ENCODE results near the gene PIP5K1B. TPM values are rescaled to one million over a fixed set of nuclear protein-coding genes. Genes with fewer than 3 reads are reported as not detected.
"Not testable (repeated sequence)": the region's sequence is repeated elsewhere in the genome, so short reads cannot be mapped to it uniquely, and the experiment has no call there.

PIP5K1B gene
- polyA plus RNA-seq, 10 donors, result 1.1 to 2.2 (median 1.5) TPM

DNA sequence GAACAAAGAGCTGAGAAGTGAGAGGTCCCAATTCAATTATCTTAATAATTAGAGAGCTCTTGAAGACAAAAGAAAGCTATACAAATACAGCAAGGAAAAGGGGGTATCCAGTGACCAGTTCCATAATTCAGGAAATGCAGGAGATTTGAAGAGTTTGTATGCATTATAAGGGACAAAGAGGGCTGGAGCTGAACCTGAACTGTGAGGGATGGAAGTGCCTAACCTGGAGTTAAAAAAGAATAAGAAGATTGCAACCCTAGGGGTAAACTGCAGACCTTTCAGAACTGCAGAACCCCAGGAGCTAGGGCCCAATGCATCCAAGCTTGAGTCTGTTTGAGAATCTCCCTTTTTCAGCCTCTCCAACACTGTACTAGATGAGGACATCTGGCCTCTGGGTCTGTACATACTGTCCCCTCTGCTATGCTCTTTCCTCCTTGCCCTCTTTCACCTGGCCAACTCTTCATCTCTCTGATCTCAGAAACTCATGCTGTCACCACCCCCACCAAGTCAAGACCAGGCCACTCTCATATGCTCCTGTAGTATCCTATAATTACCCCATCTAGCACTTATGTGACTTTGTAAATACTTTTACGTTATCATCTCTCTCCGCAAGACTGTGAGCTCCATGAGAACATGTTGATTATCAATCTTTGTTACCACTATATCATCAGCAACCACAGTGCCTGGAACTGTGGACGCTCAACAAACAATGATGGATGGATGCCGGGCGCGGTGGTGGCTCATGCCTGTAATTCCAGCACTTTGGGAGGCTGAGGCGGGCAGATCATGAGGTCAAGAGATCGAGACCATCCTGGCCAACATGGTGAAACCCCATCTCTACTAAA lies 315.5 kb downstream of the PIP5K1B start:
- no peak for DNase-seq

DNA sequence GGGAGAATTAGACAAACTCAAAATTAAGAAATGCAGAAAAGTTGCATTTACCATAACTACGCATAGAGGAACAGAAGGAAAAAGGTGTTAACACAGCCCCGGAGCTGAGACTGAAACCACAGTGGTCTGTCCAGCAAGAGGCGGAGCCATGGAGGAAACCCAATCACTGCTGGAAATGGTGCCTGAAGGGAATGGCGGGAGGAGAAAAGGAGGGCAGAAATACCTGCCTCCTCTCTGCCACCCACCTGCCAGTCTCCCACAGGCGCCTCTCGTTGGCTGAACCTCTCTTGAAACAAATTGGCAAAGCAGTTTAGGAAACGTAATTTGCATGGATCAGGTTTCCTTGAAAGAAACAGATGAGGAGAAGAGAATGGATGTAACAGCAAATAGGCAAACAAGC lies 318.6 kb downstream of the PIP5K1B start:
- no peak for DNase-seq

DNA sequence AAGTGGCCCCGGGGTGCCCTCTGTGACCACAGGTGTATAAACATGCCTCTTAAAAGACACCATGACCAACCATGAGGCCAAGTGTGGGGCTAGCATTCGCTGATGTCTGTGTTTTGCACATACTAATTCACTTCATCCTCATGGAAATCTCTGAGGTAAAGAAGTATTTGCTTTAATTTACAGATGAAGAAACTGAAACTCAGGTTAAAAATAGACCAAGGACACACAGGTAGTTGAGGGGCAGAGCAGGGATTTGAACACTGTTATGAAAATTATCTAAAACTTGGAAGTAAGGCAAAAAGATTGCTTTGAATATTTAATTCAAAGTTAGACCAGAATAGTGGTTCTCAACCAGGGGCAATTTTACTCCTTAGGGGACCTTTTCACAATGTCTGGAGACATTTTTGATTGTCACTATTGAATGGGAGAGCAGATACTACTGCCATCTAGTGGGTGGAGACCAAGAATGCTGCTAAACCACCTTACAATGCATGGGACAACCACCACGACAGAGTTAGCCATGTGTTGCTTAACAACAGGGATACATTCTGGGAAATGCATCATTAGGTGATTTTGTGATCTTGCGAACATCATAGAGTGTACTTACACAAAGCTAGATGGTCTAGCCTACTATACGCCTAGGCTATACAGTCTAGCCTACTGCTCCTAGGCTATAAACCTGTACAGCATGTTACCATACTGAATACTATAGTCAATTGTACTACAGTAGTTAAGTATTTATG lies 322.5 kb downstream of the PIP5K1B start:
- DNase-seq, result peak; percentile 19 to 55 (median 42)

DNA sequence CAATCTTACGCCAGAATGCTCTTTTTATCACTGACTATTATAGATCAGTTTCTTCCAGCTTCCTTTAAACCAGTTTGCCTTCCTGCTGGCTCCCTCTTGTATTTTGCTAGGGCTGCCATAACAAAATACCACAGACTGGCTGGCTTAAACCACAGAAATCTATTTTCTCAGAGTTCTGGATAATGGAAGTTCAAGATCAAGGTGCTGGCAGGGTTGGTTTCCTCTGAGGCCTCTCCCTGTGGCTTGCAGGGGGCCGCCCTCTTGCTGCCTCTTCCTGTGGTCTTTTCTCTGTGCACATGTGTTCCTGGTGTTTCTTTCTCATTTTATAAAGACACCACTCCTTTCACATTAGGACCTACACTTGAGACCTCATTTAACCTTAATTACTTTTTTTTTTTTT lies 323.7 kb downstream of the PIP5K1B start:
- DNase-seq, result no peak

DNA sequence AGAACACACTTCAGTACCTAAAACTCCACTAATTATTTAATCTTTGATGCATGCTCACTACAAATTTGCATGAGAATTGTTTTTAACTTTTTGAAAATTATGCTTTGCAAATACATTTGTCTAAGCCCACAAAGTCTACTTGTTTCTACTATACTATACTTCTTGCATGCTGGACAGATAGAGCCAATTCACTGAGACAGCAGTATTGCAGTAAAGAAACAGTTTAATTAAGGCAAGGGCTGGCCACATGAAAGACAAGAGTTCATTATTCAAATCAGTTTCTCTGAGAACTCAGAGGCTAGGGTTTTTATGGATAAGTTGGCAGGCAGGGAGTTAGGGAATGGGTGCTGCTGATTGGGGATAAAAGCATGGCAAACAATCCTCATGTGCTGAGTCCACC lies 324.5 kb downstream of the PIP5K1B start:
- DNase-seq, result no peak

DNA sequence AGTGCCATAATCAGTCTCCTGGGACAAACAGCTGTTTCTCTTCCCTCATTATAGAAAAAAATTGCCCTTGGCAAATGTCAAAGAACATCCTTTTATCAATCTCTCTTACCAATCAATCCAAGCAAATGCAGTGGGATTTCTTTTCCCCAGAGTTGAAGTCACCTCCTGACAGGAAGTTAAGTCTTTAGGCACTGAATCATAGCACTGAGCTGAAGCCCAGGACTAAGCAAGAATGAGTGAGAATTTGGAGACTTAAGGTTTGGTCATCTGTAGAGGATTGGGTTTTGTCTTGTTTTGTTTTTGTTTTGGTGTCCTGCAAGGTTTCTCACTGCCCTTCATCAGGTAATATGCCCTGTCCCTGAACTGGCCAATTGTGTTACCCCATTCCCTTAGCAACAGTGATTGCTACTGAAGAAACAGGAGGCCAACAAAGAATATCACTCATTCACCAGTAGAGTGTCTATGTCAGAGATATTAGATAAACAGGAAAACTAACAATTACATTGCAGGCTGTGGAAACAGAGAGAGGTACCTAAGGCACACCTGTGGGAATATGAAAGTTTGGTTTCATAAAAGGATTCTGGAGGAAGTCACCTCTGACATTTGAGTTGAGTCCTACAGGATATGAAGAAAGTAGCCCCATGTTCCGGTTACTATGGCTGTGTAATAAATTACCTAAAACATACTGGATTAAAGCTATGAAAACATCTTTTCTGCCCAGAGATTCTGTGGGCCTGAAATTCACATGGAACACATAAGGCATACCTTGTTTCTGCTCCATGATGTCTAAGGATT lies 326.0 kb downstream of the PIP5K1B start:
- no peak for DNase-seq

DNA sequence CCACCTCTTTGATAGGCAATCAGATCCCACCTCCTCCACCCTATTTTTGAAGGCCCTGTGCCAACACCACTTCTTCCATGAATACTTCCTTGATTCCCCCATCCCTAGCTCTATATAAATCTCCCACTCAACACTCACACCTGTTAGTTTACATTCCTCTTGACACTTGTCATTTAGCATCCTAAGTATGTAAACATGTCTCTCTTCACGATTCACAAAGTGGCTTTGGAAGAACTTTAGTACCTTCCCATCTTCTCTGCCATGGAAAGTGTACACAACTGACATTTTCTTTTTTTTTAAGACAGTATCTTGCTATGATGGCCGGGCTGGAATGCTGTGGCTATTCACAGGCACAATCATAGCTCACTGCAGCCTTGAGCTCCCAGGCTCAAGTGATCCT lies 329.0 kb downstream of the PIP5K1B start:
- DNase-seq, result no peak

DNA sequence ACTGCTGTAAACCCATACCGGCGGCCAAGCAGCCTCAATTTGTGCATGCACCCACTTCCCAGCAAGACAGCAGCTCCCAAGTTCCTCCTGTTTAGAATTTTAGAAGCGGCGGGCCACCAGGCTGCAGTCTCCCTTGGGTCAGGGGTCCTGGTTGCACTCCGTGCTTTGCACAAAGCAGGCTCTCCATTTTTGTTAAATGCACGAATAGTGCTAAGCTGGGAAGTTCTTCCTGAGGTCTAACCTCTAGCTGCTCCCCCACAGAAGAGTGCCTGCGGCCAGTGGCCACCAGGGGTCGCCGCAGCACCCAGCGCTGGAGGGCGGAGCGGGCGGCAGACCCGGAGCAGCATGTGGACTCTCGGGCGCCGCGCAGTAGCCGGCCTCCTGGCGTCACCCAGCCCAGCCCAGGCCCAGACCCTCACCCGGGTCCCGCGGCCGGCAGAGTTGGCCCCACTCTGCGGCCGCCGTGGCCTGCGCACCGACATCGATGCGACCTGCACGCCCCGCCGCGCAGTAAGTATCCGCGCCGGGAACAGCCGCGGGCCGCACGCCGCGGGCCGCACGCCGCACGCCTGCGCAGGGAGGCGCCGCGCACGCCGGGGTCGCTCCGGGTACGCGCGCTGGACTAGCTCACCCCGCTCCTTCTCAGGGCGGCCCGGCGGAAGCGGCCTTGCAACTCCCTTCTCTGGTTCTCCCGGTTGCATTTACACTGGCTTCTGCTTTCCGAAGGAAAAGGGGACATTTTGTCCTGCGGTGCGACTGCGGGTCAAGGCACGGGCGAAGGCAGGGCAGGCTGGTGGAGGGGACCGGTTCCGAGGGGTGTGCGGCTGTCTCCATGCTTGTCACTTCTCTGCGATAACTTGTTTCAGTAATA lies 330.6 kb downstream of the PIP5K1B start, which contains the start of gene FXN:
FXN (plus strand) TSS at position 315 of the 871 bp plus-strand sequence; CDS start at position 346, 31 bp downstream.
- DNase-seq, result peak; percentile 79 to 96 (median 91)

DNA sequence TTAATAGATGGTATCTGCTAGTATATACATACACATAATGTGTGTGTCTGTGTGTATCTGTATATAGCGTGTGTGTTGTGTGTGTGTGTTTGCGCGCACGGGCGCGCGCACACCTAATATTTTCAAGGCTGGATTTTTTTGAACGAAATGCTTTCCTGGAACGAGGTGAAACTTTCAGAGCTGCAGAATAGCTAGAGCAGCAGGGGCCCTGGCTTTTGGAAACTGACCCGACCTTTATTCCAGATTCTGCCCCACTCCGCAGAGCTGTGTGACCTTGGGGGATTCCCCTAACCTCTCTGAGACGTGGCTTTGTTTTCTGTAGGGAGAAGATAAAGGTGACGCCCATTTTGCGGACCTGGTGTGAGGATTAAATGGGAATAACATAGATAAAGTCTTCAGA lies 331.3 kb downstream of the PIP5K1B start:
- no peak for DNase-seq

DNA sequence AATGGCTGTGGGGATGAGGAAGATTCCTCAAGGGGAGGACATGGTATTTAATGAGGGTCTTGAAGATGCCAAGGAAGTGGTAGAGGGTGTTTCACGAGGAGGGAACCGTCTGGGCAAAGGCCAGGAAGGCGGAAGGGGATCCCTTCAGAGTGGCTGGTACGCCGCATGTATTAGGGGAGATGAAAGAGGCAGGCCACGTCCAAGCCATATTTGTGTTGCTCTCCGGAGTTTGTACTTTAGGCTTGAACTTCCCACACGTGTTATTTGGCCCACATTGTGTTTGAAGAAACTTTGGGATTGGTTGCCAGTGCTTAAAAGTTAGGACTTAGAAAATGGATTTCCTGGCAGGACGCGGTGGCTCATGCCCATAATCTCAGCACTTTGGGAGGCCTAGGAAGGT lies 331.8 kb downstream of the PIP5K1B start:
- no peak for DNase-seq

DNA sequence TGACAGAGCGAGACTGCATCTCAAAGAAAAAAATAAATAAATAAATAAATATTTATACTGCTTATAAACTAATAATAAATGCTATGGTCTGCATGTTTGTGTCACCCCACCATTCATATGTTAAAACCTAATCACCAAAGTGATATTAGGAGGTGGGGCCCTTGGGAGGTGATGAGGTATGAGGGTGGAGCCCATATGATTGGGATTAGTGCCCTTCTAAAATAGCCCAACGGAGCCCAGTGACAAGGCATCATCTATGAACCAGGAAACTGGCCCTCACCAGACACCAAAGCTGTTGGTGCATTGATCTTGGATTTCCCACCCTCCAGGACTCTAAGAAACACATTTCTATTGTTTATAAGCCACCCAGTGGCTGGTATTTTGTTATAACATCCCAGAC lies 335.6 kb downstream of the PIP5K1B start:
- DNase-seq, result no peak

DNA sequence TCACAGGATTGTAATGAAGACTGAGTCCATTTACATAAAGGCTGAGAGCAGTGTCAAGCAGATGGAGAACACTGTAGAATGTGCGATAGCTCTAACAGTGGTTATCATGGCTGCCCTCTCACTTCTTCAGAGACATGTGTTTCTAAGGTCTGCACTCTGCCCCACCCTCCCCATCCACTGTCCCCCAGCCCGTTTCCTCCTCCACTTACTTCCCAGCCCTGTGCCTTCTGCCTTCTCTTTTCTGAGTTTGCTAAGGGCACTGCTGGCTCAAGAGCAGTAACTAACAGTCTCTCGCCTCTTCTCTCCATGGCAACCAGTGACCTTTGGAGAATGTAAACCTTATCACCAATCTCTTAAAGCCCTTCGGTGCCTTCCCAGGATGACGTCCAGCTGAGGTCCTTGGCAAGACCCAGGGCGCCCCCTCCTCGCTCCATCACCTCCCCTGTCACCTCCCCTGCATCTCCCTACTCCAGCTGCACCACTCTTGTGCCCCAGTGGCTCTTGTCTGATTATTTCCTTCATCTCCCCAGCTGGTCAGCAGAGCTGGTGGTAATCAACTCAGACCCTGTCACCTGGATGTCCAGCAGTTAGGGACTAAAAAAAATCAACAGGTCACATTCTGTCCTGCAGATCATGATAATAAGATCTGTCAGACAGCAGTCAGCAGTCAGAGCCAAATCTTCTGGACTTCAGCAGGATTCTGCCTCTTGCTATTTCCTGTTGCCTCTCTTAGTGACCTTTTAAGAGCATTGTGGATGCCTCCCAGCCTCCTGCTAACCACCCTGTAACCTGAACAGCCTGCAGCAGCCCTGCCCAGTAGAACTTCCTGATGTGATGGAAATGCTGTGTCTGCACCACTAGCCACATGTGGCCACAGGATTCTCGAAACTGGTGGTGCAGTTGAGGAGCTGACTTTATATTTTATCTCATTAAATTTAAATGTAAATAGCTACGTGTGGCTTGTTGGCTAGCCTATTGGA lies 339.5 kb downstream of the PIP5K1B start:
- no peak for DNase-seq

DNA sequence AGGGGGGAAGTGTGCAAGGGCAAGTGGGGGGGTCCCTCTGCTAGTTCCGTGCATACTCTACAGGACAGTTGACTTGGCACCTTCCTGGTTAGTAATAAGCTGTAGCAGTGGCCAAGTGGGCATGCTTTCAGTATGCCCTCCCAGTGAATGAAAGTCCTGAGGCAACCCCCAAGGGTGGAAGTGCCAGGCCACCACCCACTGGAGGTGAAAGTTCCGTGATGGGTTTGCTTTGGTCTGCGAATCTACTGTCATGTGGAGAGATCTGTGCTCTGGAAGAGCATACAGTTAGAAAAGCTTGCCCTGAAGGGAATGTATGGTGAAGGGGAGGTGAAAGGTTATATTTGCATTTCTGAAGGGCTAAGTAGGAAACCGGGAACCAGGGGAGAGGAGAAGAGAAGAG lies 340.8 kb downstream of the PIP5K1B start:
- no peak for DNase-seq

DNA sequence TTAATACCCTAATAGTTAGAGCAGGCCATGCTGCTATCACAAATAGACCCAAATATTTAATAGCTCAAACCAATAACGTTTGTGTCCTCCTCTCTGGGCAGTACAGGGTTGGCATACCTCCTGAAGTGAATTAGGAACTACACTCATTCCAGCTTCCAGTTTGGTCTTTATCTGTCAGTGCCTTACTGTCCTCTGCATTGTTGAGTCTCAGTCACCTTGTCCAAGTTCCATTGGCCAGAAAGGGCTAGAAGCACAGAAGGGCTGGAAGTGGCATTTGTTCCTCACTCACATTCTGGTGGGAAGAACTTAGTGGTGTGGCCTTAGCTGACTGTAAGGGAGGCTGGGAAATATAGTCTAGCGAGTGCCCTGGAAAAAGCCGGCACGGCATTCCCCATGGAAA lies 341.7 kb downstream of the PIP5K1B start:
- no peak for DNase-seq

DNA sequence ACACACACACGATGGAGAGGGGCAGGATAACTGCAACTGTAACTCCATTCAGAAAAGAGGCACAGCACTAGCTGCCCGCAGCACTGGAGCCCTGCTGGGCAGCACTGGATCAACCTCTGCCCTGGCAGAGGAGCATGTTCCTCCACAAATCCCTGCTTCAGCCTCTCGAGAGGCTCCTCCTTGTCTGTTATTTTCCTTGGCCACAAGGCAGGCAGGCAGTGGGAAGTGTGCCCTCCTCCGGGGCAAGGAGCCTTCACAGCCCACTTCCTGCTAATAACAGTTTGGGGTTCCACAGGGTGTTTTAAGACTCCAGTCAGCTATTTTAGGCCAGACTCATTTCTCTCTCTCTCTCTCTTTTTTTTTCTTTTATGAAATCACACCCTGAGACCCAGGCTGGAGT lies 342.3 kb downstream of the PIP5K1B start:
- DNase-seq, result no peak

DNA sequence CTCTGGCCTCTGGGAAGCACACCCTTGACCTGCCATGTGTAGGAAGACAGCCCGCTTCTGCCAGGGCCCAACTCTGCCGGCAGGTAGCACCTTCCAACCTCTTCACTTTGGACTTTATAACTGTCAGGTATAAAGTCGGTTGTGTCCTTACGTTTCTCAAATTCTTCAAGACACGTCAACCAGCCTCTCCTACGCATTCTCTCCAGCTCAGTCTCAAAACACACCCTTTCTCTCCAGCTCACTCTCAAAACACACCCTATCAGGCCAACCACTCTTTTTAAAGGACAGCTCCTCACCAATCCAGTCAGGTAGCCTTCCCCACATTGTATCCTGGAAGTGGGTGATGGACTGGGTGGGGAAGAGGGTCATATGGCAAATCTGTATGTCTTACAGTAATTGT lies 344.1 kb downstream of the PIP5K1B start:
- DNase-seq, result no peak

DNA sequence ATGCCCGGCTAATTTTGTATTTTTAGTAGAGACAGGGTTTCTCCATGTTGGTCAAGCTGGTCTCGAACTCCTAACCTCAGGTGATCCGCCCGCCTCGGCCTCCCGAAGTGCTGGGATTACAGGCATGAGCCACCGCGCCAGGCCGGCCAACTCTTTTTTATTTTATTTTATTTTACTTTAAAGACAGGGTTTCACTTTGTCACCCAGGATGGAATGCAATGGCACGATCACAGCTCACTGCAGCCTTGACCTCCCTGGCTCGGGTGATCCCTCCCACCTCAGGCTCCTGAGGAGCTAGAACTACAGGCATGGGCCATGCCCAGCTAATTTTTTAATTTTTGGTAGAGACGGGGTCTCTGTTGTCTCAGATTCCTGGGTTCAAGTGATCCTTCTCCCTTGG lies 345.9 kb downstream of the PIP5K1B start:
- not testable (repeated sequence) for DNase-seq

DNA sequence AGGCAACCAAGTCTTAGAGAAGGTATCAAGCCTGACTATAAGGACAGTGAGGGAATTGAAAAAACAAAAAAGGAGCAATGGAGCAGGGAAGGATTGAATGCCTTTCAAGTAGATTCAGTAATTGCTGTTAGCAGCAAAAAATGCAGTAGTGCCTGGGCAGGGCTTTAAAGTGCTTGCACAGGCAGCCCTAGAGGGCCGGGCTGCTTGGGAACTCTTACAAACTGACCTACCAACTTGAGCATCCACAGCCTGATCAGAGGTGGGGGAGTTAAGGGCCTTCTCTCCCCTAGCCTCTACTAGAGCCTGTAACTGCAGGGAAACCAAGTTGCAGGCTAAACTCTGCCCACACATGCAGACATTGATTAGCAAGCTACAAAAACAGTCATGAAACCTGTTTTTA lies 349.9 kb downstream of the PIP5K1B start:
- no peak for DNase-seq

DNA sequence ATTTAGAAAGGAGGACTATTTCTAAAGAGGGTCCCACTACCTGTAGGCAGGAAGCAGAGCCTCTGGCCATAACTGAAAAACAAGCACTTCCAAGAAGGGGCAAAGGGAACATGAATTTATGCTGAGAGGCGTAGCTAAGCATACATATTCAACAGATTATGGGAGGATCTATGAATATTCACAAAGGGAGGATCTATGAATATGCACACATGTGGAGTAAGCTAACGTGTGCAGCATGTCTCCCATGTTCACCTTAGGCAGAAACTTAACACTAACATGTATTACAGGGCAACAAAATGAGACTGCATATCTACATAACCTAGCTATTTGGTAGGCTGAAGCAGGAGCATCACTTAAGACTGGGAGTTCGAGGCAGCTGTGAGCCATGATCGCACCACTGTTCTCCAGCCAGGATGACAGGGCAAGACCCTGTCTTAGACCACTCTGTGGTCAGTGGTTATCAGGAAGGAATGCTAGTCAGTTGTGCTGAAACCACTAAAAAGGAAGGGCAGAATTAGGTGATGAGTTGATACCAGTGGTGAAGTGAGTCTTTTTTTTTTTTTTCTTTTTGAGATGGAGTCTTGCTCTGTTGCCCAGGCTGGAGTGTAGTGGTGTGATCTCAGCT lies 351.3 kb downstream of the PIP5K1B start:
- DNase-seq, result no peak

DNA sequence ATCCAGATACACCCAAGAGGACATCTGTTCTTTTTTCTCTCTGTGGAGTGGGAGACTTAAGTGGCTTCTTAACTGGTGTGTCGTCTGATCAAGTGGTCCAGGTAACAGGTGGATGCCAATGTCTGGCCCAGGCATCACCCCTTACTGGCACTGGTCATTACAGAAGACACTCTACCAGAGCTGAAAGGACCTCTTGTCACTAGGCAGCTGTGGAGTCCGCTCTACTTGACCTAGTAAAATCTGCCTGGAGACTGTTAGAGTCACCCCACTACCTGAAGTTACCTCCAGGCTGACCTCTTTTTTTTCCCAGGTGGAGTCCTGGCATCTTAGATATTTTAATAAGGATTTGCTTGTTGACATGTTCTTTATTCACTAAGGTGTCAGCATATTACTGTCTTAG lies 353.1 kb downstream of the PIP5K1B start:
- DNase-seq, result no peak

All from muscle of back (tissue), 11 donors.